Measurements from ENCODE around the gene SRP68. TPM values are rescaled to one million over a fixed set of nuclear protein-coding genes. Genes with fewer than 3 reads are reported as not detected.
"Not testable (repeated sequence)": the region's sequence is repeated elsewhere in the genome, so short reads cannot be mapped to it uniquely, and the experiment has no call there.

SRP68 gene
- total and polyA plus RNA-seq, 4 experiments from 2014 or later, result 59.1 to 92.4 (median 85.7) TPM

- intact Hi-C loops (cut with micrococcal nuclease), result loop anchor here (2.0 kb wide), 1 partner anchor 15 kb away; no protein-coding TSS in a partner anchor
- H3K27me3 Mint-ChIP-seq, result no peaks in the 10 kb centered on the region
- no peaks in the 10 kb centered on the region for H3K9me3 Mint-ChIP-seq
- peaks cover 18 to 34% (median 22%) of the 10 kb centered on the region in 4 donors for H3K4me1 Mint-ChIP-seq
- peaks cover 40 to 69% of the 10 kb centered on the region in 2 donors for H3K36me3 Mint-ChIP-seq
- Histone ChIP-seq H3K36me3 (ENCODE audit: insufficient read depth, low read length) (peaks cover 71% of the 10 kb centered on the region), H3K4me1 (ENCODE audit: insufficient read depth, low read length) (peaks cover 16% of the 10 kb centered on the region), H3K27ac (ENCODE audit: low read depth, low read length) (peak overlapping the region; percentile 47), H3K27me3 (ENCODE audit: insufficient read depth, low read length) (no peaks in the 10 kb centered on the region), H3K4me3 (ENCODE audit: low read length in 2 of 2) (no peak overlapping the region), H3K9me3 (ENCODE audit: control insufficient read depth in 1 of 2, low read length in 2 of 2) (no peaks in the 10 kb centered on the region)
- ChIA-PET CTCF (ENCODE audit: partially characterized antibody) (interaction anchor here (0.6 to 4.7 kb wide), 16 partner anchors 11 to 1574 kb away, joined by 3 to 25 read pairs (median 3); partner anchors contain the start of gene EXOC7), POLR2A (ENCODE audit: partially characterized antibody) (interaction anchor here (0.6 to 2.1 kb wide), 11 partner anchors 8 to 211 kb away, joined by 3 to 7 read pairs (median 4); partner anchors contain the start of genes EXOC7, SRP68 and ZACN)
- H3K4me3 Mint-ChIP-seq, result peak overlapping the region; percentile 69 to 92 (median 74)
- peak; percentile 50 to 78 (median 61) for DNase-seq
- H3K27ac Mint-ChIP-seq, result peak overlapping the region; percentile 92 to 98 (median 97)
Observed at GRCh38 chr17:76063875-76064546, 8.3 kb downstream of the SRP68 start.

GRCh38 chr17:76058264-76058663 is 14.1 kb downstream of the SRP68 start:
- H3K9me3 Mint-ChIP-seq; H3K4me3 ChIP-seq (ENCODE audit: low read length in 2 of 2); H3K9me3 ChIP-seq (ENCODE audit: control insufficient read depth in 1 of 2, low read length in 2 of 2); H3K4me3 Mint-ChIP-seq; H3K27me3 Mint-ChIP-seq; H3K27me3 ChIP-seq (ENCODE audit: insufficient read depth, low read length); H3K27ac ChIP-seq (ENCODE audit: low read depth, low read length); DNase-seq; H3K4me1 ChIP-seq (ENCODE audit: insufficient read depth, low read length); H3K4me1 Mint-ChIP-seq; intact Hi-C loops (cut with micrococcal nuclease): not testable (repeated sequence)
- Mint-ChIP-seq H3K36me3 (peaks cover 52 to 60% of the 10 kb centered on the region in 2 donors), H3K27ac (peak overlapping the region in 1 of 7 donors; percentile 15)
- peaks cover 71% of the 10 kb centered on the region for H3K36me3 ChIP-seq (ENCODE audit: insufficient read depth, low read length)
- POLR2A ChIA-PET (ENCODE audit: partially characterized antibody), result interaction anchor here (1.1 kb wide), 1 partner anchor 14 kb away, joined by 4 read pairs; the partner anchor contains the start of gene SRP68
- CTCF ChIA-PET (ENCODE audit: partially characterized antibody), result interaction anchor here (1.1 to 4.1 kb wide), 2 partner anchors 44 to 244 kb away, joined by 3 to 19 read pairs; no protein-coding TSS in a partner anchor

- no peak overlapping the region for H3K4me3 ChIP-seq (ENCODE audit: low read length in 2 of 2)
- no peak overlapping the region for H3K4me3 Mint-ChIP-seq
- no peaks in the 10 kb centered on the region for H3K4me1 ChIP-seq (ENCODE audit: insufficient read depth, low read length)
- CTCF ChIA-PET (ENCODE audit: partially characterized antibody), result interaction anchor here (1.5 to 4.1 kb wide), 3 partner anchors 43 to 223 kb away, joined by 3 to 19 read pairs (median 4); partner anchors contain the start of gene MRPL38
- H3K27me3 ChIP-seq (ENCODE audit: insufficient read depth, low read length), result no peaks in the 10 kb centered on the region
- H3K27ac Mint-ChIP-seq, result peak overlapping the region in 2 of 7 donors; percentile 58 to 72
- H3K9me3 ChIP-seq (ENCODE audit: control insufficient read depth in 1 of 2, low read length in 2 of 2), result no peaks in the 10 kb centered on the region
- no peaks in the 10 kb centered on the region for H3K9me3 Mint-ChIP-seq
- peaks cover 46 to 61% of the 10 kb centered on the region in 2 donors for H3K36me3 Mint-ChIP-seq
- no peak for DNase-seq
- peaks cover 0 to 7% (median 4%) of the 10 kb centered on the region in 4 donors for H3K4me1 Mint-ChIP-seq
- peaks cover 67% of the 10 kb centered on the region for H3K36me3 ChIP-seq (ENCODE audit: insufficient read depth, low read length)
- POLR2A ChIA-PET (ENCODE audit: partially characterized antibody), result no interaction called here
- intact Hi-C loops (cut with micrococcal nuclease), result no loop called here
- H3K27me3 Mint-ChIP-seq, result no peaks in the 10 kb centered on the region
- no peak overlapping the region for H3K27ac ChIP-seq (ENCODE audit: low read depth, low read length)
Observed at GRCh38 chr17:76056882-76057281, 15.4 kb downstream of the SRP68 start.

GRCh38 chr17:76054112-76054476 is 18.2 kb downstream of the SRP68 start:
- no peaks in the 10 kb centered on the region for H3K27me3 ChIP-seq (ENCODE audit: insufficient read depth, low read length)
- Mint-ChIP-seq H3K4me3 (no peak overlapping the region), H3K27ac (peak overlapping the region in 3 of 7 donors; percentile 39 to 53 (median 52)), H3K36me3 (peaks cover 53 to 68% of the 10 kb centered on the region in 2 donors), H3K27me3 (no peaks in the 10 kb centered on the region), H3K9me3 (no peaks in the 10 kb centered on the region), H3K4me1 (peaks cover 8 to 19% (median 15%) of the 10 kb centered on the region in 4 donors)
- intact Hi-C loops (cut with micrococcal nuclease), result no loop called here
- no peaks in the 10 kb centered on the region for H3K9me3 ChIP-seq (ENCODE audit: control insufficient read depth in 1 of 2, low read length in 2 of 2)
- H3K27ac ChIP-seq (ENCODE audit: low read depth, low read length), result no peak overlapping the region
- no peak for DNase-seq
- H3K4me3 ChIP-seq (ENCODE audit: low read length in 2 of 2), result no peak overlapping the region
- H3K36me3 ChIP-seq (ENCODE audit: insufficient read depth, low read length), result peaks cover 72% of the 10 kb centered on the region
- CTCF ChIA-PET (ENCODE audit: partially characterized antibody), result interaction anchor here (2.2 kb wide), 1 partner anchor 40 kb away, joined by 12 read pairs; no protein-coding TSS in a partner anchor
- H3K4me1 ChIP-seq (ENCODE audit: insufficient read depth, low read length), result peaks cover 3% of the 10 kb centered on the region
- POLR2A ChIA-PET (ENCODE audit: partially characterized antibody), result interaction anchor here (0.9 to 2.7 kb wide), 3 partner anchors 10 to 213 kb away, joined by 3 to 7 read pairs (median 3); no protein-coding TSS in a partner anchor

- H3K4me3 ChIP-seq (ENCODE audit: low read length in 2 of 2), result no peak overlapping the region
- H3K27me3 ChIP-seq (ENCODE audit: insufficient read depth, low read length), result no peaks in the 10 kb centered on the region
- Mint-ChIP-seq H3K4me1 (peaks cover 14 to 23% (median 20%) of the 10 kb centered on the region in 4 donors), H3K9me3 (no peaks in the 10 kb centered on the region), H3K27me3 (no peaks in the 10 kb centered on the region), H3K27ac (peak overlapping the region in 4 of 7 donors; percentile 31 to 52 (median 42)), H3K36me3 (peaks cover 54 to 69% of the 10 kb centered on the region in 2 donors), H3K4me3 (no peak overlapping the region)
- H3K36me3 ChIP-seq (ENCODE audit: insufficient read depth, low read length), result peaks cover 71% of the 10 kb centered on the region
- ChIA-PET POLR2A (ENCODE audit: partially characterized antibody) (interaction anchor here (0.6 to 2.7 kb wide), 4 partner anchors 11 to 213 kb away, joined by 3 to 7 read pairs (median 3); no protein-coding TSS in a partner anchor), CTCF (ENCODE audit: partially characterized antibody) (interaction anchor here (1.0 to 2.2 kb wide), 2 partner anchors 10 to 39 kb away, joined by 4 to 12 read pairs; no protein-coding TSS in a partner anchor)
- peaks cover 6% of the 10 kb centered on the region for H3K4me1 ChIP-seq (ENCODE audit: insufficient read depth, low read length)
- no peaks in the 10 kb centered on the region for H3K9me3 ChIP-seq (ENCODE audit: control insufficient read depth in 1 of 2, low read length in 2 of 2)
- intact Hi-C loops (cut with micrococcal nuclease), result no loop called here
- DNase-seq, result no peak
- H3K27ac ChIP-seq (ENCODE audit: low read depth, low read length), result no peak overlapping the region
Observed at GRCh38 chr17:76053246-76054111, 18.8 kb downstream of the SRP68 start.

- H3K4me1 ChIP-seq (ENCODE audit: insufficient read depth, low read length), result peaks cover 6% of the 10 kb centered on the region
- no peak overlapping the region for H3K27ac ChIP-seq (ENCODE audit: low read depth, low read length)
- H3K9me3 ChIP-seq (ENCODE audit: control insufficient read depth in 1 of 2, low read length in 2 of 2), result no peaks in the 10 kb centered on the region
- H3K27me3 Mint-ChIP-seq, result no peaks in the 10 kb centered on the region
- peaks cover 17 to 28% (median 21%) of the 10 kb centered on the region in 4 donors for H3K4me1 Mint-ChIP-seq
- H3K4me3 Mint-ChIP-seq, result no peak overlapping the region
- no peak overlapping the region for H3K4me3 ChIP-seq (ENCODE audit: low read length in 2 of 2)
- intact Hi-C loops (cut with micrococcal nuclease), result no loop called here
- no peaks in the 10 kb centered on the region for H3K9me3 Mint-ChIP-seq
- H3K36me3 ChIP-seq (ENCODE audit: insufficient read depth, low read length), result peaks cover 60% of the 10 kb centered on the region
- no peaks in the 10 kb centered on the region for H3K27me3 ChIP-seq (ENCODE audit: insufficient read depth, low read length)
- no peak for DNase-seq
- ChIA-PET POLR2A (ENCODE audit: partially characterized antibody) (no interaction called here), CTCF (ENCODE audit: partially characterized antibody) (no interaction called here)
- peaks cover 54 to 64% of the 10 kb centered on the region in 2 donors for H3K36me3 Mint-ChIP-seq
- H3K27ac Mint-ChIP-seq, result peak overlapping the region in 2 of 7 donors; percentile 64 to 78
Observed at GRCh38 chr17:76051561-76051960, 20.8 kb downstream of the SRP68 start.

Data from CD4-positive, alpha-beta memory T cell (primary cell).